SK-N-SH (cell line): ENCODE results near the gene PODXL2. TPM values are rescaled to one million over a fixed set of nuclear protein-coding genes. Genes with fewer than 3 reads are reported as not detected.

ENCODE experiments used
- CTCF ChIA-PET: fragments of 300-600, 350-600 bp; formaldehyde crosslinking; extraction: SDS; loops from one replicate; lab custom pipeline; 2021; lab: Yijun Ruan, JAX
- POLR2A ChIA-PET: fragments of 350-600 bp; sonication (Branson Sonifier 250); formaldehyde crosslinking; extraction: SDS; loops from one replicate; lab custom pipeline; 2020; ENCODE audit warnings: antibody characterized with exemption, inconsistent platforms; lab: Yijun Ruan, JAX
- DNase-seq: peaks from one replicate; pipeline ENCODE4 v3.0.0; 2012
- H2AFZ ChIP-seq: fragments of 200-600 bp; sonication (generic); 2 replicates; pipeline ENCODE4 v1.8.1; 2016; ENCODE audit warnings: antibody characterized with exemption, mild to moderate bottlenecking, low read depth
- H3F3A ChIP-seq: fragments of 200-600 bp; sonication (generic); replicated peaks from 2 replicates; pipeline ENCODE3; 2016; ENCODE audit warnings: antibody characterized with exemption, mild to moderate bottlenecking; ENCODE audit not compliant: insufficient read depth
- H3K27ac ChIP-seq, 2 experiments: fragments of 200-500 bp in 1 of 2; fragments of 200-600 bp in 1 of 2; sonication (Bioruptor generic) in 1 of 2; sonication (generic), shearing (Covaris generic) in 1 of 2; 2 replicates each; pipeline versions ENCODE4 v1.5.1 to v1.6.1; 2014 to 2016; ENCODE audit warnings: low read depth in 2 of 2, inconsistent platforms in 1 of 2, low read length in 1 of 2, mild to moderate bottlenecking in 1 of 2, mixed read lengths in 1 of 2
- H3K27me3 ChIP-seq: fragments of 200-600 bp; sonication (generic), shearing (Covaris generic); 2 replicates; pipeline ENCODE4 v1.6.1; 2016; ENCODE audit warnings: mixed run types; ENCODE audit not compliant: insufficient read depth
- H3K36me3 ChIP-seq, 2 experiments: fragments of 200-500 bp in 1 of 2; fragments of 200-600 bp in 1 of 2; sonication (Bioruptor generic) in 1 of 2; sonication (generic) in 1 of 2; replicated peaks in 1 of 2; 2 replicates each; pipeline versions ENCODE3 to v1.5.1; 2014 to 2016; ENCODE audit warnings: low read length in 1 of 2, mild to moderate bottlenecking in 1 of 2; ENCODE audit not compliant: insufficient read depth in 2 of 2, control insufficient read depth in 1 of 2
- H3K4me1 ChIP-seq, 2 experiments: fragments of 200-500 bp in 1 of 2; fragments of 200-600 bp in 1 of 2; sonication (Bioruptor generic) in 1 of 2; sonication (generic), shearing (Covaris generic) in 1 of 2; 2 replicates each; pipeline versions ENCODE4 v1.5.1 to v1.6.1; 2014 to 2016; ENCODE audit warnings: low read depth in 1 of 2, low read length in 1 of 2, mixed run types in 1 of 2; ENCODE audit not compliant: insufficient read depth in 2 of 2, control insufficient read depth in 1 of 2
- H3K4me2 ChIP-seq: fragments of 200-600 bp; sonication (generic), shearing (Covaris generic); 2 replicates; pipeline ENCODE4 v1.6.1; 2017; ENCODE audit warnings: mixed run types
- H3K4me3 ChIP-seq, 2 experiments: fragments of 200-500 bp in 1 of 2; fragments of 200-600 bp in 1 of 2; sonication (Bioruptor generic) in 1 of 2; sonication (generic), shearing (Covaris generic) in 1 of 2; 2 replicates each; pipeline versions ENCODE4 v1.5.1 to v1.8.1; 2014 to 2016; ENCODE audit warnings: low read depth in 2 of 2, inconsistent platforms in 1 of 2, low read length in 1 of 2, mild to moderate bottlenecking in 1 of 2, mixed read lengths in 1 of 2, moderate library complexity in 1 of 2
- H3K79me2 ChIP-seq: fragments of 200-600 bp; sonication (generic); 2 replicates; pipeline ENCODE4 v1.8.1; 2017; ENCODE audit warnings: mild to moderate bottlenecking; ENCODE audit not compliant: insufficient read depth
- H3K9ac ChIP-seq: fragments of 200-600 bp; sonication (generic); 2 replicates; pipeline ENCODE4 v1.6.1; 2017; ENCODE audit warnings: mixed run types
- H3K9me2 ChIP-seq: fragments of 200-600 bp; sonication (generic); 2 replicates; pipeline ENCODE4 v1.6.1; 2017; ENCODE audit warnings: mixed run types
- H3K9me3 ChIP-seq: fragments of 200-600 bp; sonication (generic); 2 replicates; pipeline ENCODE4 v1.6.1; 2017; ENCODE audit warnings: mixed run types, mild to moderate bottlenecking, moderate library complexity
- H4K20me1 ChIP-seq: fragments of 200-600 bp; sonication (generic); 2 replicates; pipeline ENCODE4 v1.6.1; 2017; ENCODE audit warnings: mild to moderate bottlenecking, mixed run types; ENCODE audit not compliant: insufficient read depth
- CTCF ChIP-seq: fragments of 200-600 bp; sonication (generic); IDR thresholded peaks from 2 replicates; pipeline ENCODE4 v1.6.1; 2017; ENCODE audit warnings: antibody characterized with exemption, mild to moderate bottlenecking, moderate library complexity
- EP300 ChIP-seq, 2 experiments: IDR thresholded peaks; 2 replicates each; pipeline versions ENCODE4 v1.4.0 to v1.6.1; 2012; ENCODE audit warnings: borderline replicate concordance in 1 of 2, low read depth in 1 of 2, low read length in 1 of 2
- EZH2phosphoT487 ChIP-seq: fragments of 200-600 bp; sonication (generic); IDR thresholded peaks from 2 replicates; pipeline ENCODE4 v1.6.1; 2017; ENCODE audit warnings: low read depth, mixed run types, mild to moderate bottlenecking, antibody characterized with exemption, moderate library complexity, borderline replicate concordance
- FOXJ3 ChIP-seq: sonication (generic); formaldehyde crosslinking; IDR thresholded peaks from 2 replicates; pipeline ENCODE4 v1.5.1; 2020; ENCODE audit warnings: mild to moderate bottlenecking, missing genetic modification reagents
- FOXM1 ChIP-seq: IDR thresholded peaks from 2 replicates; pipeline ENCODE4 v1.4.0; 2012; ENCODE audit warnings: low read depth, mild to moderate bottlenecking
- MAX ChIP-seq: IDR thresholded peaks from 2 replicates; pipeline ENCODE4 v1.4.0; 2012; ENCODE audit warnings: low read depth
- MXI1 ChIP-seq: IDR thresholded peaks from 2 replicates; pipeline ENCODE4 v1.6.1; 2012; ENCODE audit warnings: mild to moderate bottlenecking, low read depth, low read length, improper control_type of control experiment
- NRF1 ChIP-seq: IDR thresholded peaks from 2 replicates; pipeline ENCODE4 v1.6.1; 2012; ENCODE audit warnings: low read depth, mild to moderate bottlenecking, low read length
- PBX3 ChIP-seq: IDR thresholded peaks from 2 replicates; pipeline ENCODE4; 2012
- RCOR1 ChIP-seq: fragments of 150-350 bp; IDR thresholded peaks from 2 replicates; pipeline ENCODE4 v1.6.1; 2017; ENCODE audit warnings: antibody characterized with exemption, low read length
- RFX5 ChIP-seq: IDR thresholded peaks from 2 replicates; pipeline ENCODE4 v1.6.1; 2012; ENCODE audit warnings: mild to moderate bottlenecking, improper control_type of control experiment, low read length
- SIN3A ChIP-seq: IDR thresholded peaks from 2 replicates; pipeline ENCODE4 v1.6.1; 2012; ENCODE audit warnings: low read depth, mild to moderate bottlenecking, low read length, moderate library complexity, borderline replicate concordance
- TAF1 ChIP-seq: IDR thresholded peaks from 2 replicates; pipeline ENCODE4 v1.6.1; 2012; ENCODE audit warnings: low read depth, mild to moderate bottlenecking, low read length, moderate library complexity, borderline replicate concordance
- USF2 ChIP-seq: fragments of 150-350 bp; IDR thresholded peaks from 2 replicates; pipeline ENCODE4 v1.6.1; 2017; ENCODE audit warnings: antibody characterized with exemption, low read length, low read depth, borderline replicate concordance
- WGBS: methylation state at CpG from one replicate; pipeline ENCODE4 v1.1.6; 2017; ENCODE audit warnings: low lambda C conversion rate; 5-methylcytosine and 5-hydroxymethylcytosine counted together
- polyA plus RNA-seq, 3 experiments: library from polyadenylated mRNA; depleted of rRNA; stranded (reverse); fragments of >200 nt; gene quantifications; 2 replicates each; pipeline ENCODE4 v1.2.3, GENCODE V29; 2012

Gene PODXL2
- polyA plus RNA-seq, 1 of the 3 experiments (the other 2 are of a cell fraction): 27.5 TPM

- Histone ChIP-seq H3F3A (no peaks in the 10 kb centered on the region), H3K79me2 (no peaks in the 10 kb centered on the region), H3K9me3 (no peaks in the 10 kb centered on the region), H3K27ac (no peak overlapping the region), H4K20me1 (no peaks in the 10 kb centered on the region), H3K9me2 (no peaks in the 10 kb centered on the region), H3K27me3 (no peaks in the 10 kb centered on the region), H3K4me1 (peaks cover 0 to 25% of the 10 kb centered on the region in 2 experiments; a peak in 2 of 4 replicates), H2AFZ (no peak overlapping the region), H3K4me3 (no peak overlapping the region), H3K36me3 (no peaks in the 10 kb centered on the region), H3K9ac (no peak overlapping the region), H3K4me2 (no peak overlapping the region)
- ChIA-PET CTCF (interaction anchor here (0.9 to 1.2 kb wide), 3 partner anchors 44 to 315 kb away, joined by 3 to 4 read pairs (median 3); no protein-coding TSS in a partner anchor), POLR2A (no interaction called here)
- 95% methylated on average over 5 of the region's 5 CpGs for whole genome bisulfite sequencing
- no peak for DNase-seq
- TF ChIP-seq MAX (no peak), FOXJ3 (CRISPR knock-in tag) (no peak), SIN3A (no peak), USF2 (no peak), NRF1 (no peak), EP300 (IDR thresholded peaks at IDR 0.05; ENCODE audit: borderline replicate concordance in 1 of 2, low read depth in 1 of 2, low read length in 1 of 2) (no peak), PBX3 (no peak), CTCF (no peak), MXI1 (no peak), RCOR1 (no peak)
Measured at GRCh38 chr3:127644641-127645370, 15.8 kb downstream of the PODXL2 start.

- H3F3A ChIP-seq: no peaks in the 10 kb centered on the region
- H3K27ac ChIP-seq: no peak overlapping the region
- no peak overlapping the region for H3K4me2 ChIP-seq
- ChIA-PET CTCF (interaction anchor here (0.9 kb wide), 1 partner anchor 44 kb away, joined by 3 read pairs; no protein-coding TSS in a partner anchor), POLR2A (no interaction called here)
- no peaks in the 10 kb centered on the region for H3K9me2 ChIP-seq
- TF ChIP-seq RCOR1 (no peak), RFX5 (no peak), EZH2phosphoT487 (no peak), NRF1 (no peak), TAF1 (no peak), PBX3 (no peak), FOXM1 (no peak)
- TF ChIP-seq, all 33 proteins: peak for 0
- WGBS: 63% methylated on average over 8 of the region's 8 CpGs
- Histone ChIP-seq H3K4me3 (no peak overlapping the region), H3K79me2 (no peaks in the 10 kb centered on the region), H4K20me1 (no peaks in the 10 kb centered on the region), H3K9me3 (no peaks in the 10 kb centered on the region), H2AFZ (no peak overlapping the region), H3K36me3 (no peaks in the 10 kb centered on the region), H3K4me1 (peaks cover 0 to 25% of the 10 kb centered on the region in 2 experiments; a peak in 2 of 4 replicates), H3K9ac (no peak overlapping the region), H3K27me3 (no peaks in the 10 kb centered on the region)
- DNase-seq: no peak
Measured at GRCh38 chr3:127645371-127646015, 16.5 kb downstream of the PODXL2 start.
